NB4 (cell line): ENCODE data around the gene SYNE1.

ENCODE experiments used
- CTCF ChIP-seq: IDR thresholded peaks from one replicate; pipeline ENCODE4 v1.5.1; 2012; ENCODE audit warnings: low read depth, low read length
- MAX ChIP-seq: IDR thresholded peaks from 2 replicates; pipeline ENCODE4 v1.6.1; 2011; ENCODE audit warnings: low read depth, low read length
- MYC ChIP-seq: IDR thresholded peaks from 2 replicates; pipeline ENCODE4 v1.6.1; 2011; ENCODE audit warnings: low read depth, low read length
- POLR2A ChIP-seq: IDR thresholded peaks from 2 replicates; pipeline ENCODE4 v1.6.1; 2011; ENCODE audit warnings: mild to moderate bottlenecking; ENCODE audit not compliant: insufficient read length; ENCODE audit errors: extremely low read depth

- TF ChIP-seq CTCF (no peak), POLR2A (no peak), MAX (no peak), MYC (no peak)
These were observed 456.6 kb downstream of the SYNE1 start for GRCh38 chr6:152180601-152181000.
